Stimulated activated CD4-positive, alpha-beta T cell treated with anti-CD3 and anti-CD28 coated beads, Interleukin-2, amount 100 ng/mL, for 24 hours (primary cell): ENCODE measurements around the gene NRL.

ENCODE experiments used
- DNase-seq, 2 donors: peaks; one replicate each; pipeline ENCODE4 v3.0.0-alpha.2; 2020

Gene NRL

GRCh38 chr14:24098927-24099813 lies 15.6 kb downstream of the NRL start:
- DNase-seq: no peak

DNA sequence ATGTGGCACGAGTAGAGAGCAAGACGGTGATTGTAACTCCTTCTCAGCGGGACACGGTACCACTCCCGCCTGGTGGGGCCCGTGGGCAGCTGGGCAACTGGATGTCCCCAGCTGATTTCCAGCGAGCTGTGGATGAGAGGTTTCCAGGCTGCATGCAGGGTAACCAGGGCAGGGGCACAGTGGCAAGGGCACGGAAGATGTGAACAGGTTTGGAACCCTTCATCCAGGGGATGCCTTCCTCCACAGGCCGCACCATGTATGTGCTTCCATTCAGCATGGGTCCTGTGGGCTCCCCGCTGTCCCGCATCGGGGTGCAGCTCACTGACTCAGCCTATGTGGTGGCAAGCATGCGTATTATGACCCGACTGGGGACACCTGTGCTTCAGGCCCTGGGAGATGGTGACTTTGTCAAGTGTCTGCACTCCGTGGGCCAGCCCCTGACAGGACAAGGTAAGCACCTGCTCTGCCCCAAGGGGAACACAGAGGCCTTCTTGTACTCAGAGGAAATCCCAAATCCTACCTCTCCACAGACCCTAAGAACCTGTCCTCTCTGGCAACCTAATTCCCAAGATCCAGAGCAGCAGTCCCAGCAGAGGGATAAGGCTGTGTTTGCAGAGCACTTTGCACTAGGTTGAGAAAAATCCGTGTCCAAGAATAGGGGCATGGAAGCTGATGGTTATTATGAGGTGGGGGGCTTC lies 16.4 kb downstream of the NRL start:
- DNase-seq: no peak

DNA sequence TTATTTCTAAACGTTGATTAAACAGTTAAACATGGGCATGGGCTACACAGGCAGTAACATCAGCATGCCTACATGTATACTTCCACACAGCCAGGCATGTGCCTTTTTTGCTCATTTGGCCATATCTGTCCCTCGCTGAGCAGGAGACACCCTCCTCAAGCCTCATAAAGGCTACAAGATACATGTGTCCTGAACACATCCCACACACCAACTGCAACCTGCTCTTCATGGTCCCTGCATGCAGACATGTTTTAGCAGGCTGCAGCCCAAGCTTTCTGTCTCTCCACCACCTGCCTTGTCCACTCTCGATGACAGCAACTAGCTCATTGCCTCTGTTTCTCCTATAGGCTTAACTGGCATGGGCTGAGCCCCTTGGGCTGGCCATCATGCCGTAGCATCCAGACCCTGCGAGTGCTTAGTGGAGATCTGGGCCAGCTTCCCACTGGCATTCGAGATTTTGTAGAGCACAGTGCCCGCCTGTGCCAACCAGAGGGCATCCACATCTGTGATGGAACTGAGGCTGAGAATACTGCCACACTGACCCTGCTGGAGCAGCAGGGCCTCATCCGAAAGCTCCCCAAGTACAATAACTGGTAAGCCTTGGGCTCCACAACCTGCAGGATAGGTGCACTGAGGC lies 18.1 kb downstream of the NRL start:
- no peak for DNase-seq

GRCh38 chr14:24095271-24096068 lies 19.3 kb downstream of the NRL start:
- DNase-seq: peak; percentile 67 to 71

GRCh38 chr14:24094841-24095270 lies 19.9 kb downstream of the NRL start:
- DNase-seq: no peak

DNA sequence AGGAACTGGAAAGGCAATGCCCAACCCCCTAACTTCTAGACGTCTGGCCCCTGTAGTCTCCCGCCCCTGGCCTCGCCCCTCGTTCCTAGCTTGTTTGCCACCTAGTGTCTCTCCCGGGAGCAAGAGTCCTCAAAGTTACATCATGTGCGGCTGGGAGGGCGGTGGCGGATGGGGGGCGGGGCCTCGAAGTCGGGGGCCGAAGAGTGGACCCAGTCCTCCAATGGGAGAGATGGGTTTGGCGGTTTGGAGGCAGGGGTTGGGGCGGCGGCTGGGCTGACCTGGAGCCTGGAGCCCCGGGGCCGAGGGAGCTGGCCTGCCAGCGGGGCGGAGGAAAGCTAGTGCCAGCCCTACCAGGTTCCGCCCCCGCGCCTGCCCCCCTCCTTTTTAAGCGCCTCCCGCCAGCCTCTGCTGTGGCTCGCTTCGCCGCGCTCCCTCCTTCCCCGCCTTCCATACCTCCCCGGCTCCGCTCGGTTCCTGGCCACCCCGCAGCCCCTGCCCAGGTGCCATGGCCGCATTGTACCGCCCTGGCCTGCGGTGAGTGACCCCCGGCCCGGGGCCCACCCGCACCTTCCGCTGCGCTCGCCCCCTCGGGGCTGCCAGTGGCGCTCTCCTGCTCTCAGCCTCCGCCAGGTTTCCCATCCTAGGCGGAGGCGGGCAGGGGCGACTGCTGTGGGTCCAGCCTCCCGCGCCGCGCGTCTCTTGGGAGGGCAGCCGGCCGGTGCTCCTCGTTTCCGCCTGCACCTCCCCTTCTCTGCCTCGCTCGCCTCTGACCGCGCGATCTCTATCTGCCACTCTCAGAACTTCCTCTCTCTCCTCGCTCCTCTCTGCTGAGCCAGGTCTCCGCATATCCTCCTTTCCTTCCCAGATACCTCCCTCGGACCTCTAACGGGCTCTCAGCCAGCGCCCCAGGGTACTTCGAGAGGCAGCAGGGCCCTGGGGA lies 20.6 kb downstream of the NRL start, which contains the start of gene PCK2:
Gene PCK2 (plus strand): TSS at position 411 of the 940 bp plus-strand sequence. CDS start 95 bp downstream, at position 506.
- DNase-seq: peak; percentile 89 to 94

GRCh38 chr14:24093207-24093900 lies 21.4 kb downstream of the NRL start:
- no peak for DNase-seq

DNA sequence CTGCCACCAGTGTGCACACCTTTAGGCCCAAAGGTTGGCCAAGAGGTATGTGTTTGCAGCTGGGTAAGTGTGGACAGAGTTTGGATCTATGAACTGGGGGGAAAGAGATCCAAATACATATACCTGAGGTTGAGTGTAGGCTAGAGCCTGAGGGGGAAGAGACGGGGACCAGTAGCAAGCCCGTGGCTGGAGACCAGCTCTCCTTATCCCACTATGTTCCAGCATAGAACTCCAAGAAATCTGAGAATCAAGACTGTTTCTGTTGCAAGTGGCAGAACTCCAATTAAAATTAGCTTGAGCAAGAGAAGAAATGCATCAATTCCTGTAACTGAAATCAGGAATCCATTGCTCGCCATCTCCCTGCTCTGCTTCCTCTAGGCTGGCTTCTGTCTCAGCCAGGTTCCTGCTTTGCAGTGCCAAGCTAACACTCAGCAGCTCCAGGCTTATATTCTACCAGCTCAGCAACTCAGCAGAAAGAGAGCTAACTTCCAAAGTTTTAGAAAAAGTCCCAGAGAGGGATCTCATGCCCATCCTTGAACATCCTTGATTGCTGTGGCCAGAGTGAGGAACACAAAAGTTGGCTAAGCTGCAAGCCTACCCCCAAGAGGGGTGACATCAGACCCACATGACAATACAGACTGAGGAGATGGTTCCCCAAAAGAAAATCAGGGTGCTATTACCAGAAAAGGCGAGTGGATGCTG lies 22.1 kb downstream of the NRL start:
- DNase-seq: no peak

- no peak for DNase-seq
Observed at GRCh38 chr14:24092110-24092504, 22.6 kb downstream of the NRL start.

DNA sequence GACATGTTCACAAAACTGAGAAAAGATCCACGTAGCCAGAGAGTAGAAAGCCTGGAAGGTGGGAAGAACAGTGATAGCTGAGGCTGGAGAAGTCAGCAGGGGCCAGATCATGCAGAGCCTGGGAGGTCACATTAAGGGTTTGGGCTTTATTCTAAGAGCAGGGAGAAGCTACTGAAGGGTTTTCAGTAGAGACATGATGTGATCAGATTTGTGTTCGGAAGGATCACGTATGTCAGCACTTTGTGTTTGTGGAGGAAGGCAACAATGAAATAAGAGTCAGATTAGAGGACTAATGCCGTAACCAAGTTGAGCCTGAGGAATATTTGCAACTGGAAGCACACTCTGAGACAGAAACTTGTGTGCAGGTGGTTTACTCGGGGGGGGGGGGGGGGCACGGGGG lies 24.9 kb downstream of the NRL start:
- no peak for DNase-seq

DNA sequence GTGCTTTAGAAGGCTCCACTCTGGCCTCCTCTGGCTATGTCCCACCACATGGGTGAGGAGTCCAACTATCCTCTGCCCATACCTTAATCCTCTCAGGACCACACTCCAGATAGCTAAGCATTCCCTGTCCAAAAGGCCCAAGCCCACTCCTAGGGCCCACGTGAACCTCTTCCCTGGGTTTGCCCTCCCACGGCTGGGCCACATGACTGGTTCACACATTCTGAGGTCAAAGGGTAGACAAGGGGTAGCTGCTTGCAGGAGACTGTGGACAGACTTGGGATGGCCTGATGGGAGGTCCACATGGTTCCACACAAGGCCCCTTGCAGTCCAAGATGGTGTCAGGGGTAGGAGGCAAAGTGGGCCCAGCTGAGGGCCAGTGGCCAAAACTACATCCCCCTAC lies 26.7 kb downstream of the NRL start:
- no peak for DNase-seq

- no peak for DNase-seq
Observed at GRCh38 chr14:24087004-24087403, 27.7 kb downstream of the NRL start.

DNA sequence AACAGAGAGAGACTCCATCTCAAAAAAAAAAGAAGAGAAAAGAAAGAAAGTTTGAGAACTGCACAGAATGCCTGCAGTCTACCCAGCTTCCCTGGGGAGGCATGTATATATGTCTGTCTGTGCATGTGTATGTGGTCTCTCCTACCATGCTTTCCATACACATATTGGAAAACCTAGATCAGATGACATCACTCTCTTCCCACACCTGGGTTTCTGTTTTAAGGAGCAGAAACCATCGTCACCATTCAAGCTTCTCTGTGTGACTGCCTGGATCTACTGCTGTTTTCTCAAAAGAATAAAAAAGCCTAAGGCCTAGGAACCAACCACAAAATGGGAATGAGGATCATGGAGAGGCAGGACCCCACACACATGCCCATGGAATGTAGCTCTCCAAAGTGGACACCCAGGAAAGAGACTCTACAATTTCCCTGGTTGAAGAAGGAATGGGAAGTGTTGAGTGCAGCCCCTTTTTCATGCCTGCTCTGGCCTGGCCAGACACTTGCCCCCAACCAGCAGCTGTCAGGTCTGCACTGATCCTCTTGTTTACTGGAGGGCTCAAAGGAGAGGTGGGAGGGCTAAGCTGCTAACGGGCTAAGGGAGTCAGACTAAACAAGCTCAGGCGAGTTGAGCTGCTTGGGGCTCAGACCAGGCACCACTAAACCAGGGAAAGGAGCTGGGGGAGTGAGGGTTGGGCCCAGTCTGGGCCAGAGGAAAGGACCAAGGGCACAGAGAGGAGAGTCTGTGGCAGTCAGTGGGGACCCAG lies 28.4 kb downstream of the NRL start:
- DNase-seq: no peak

DNA sequence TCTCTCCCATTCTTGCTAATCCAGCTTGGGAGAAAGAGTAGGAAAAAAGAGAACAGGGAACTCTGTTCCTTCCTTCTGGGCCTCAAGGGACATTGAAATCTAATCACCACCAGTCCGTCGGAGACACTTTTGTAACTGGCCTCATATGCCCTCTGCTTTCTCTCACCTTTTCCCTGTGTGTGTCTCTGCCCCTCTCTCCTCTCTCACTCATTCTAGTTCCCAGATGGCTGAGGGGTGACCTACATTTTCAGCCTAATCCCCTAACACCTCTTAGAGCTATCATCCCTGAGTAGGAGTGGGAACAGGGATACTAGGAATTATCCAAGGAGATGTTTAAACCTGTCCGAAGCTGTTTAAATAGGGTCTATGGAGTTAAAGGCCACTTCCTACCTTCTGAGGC lies 29.5 kb downstream of the NRL start:
- no peak for DNase-seq

GRCh38 chr14:24084440-24084839 lies 30.3 kb downstream of the NRL start:
- DNase-seq: no peak

DNA sequence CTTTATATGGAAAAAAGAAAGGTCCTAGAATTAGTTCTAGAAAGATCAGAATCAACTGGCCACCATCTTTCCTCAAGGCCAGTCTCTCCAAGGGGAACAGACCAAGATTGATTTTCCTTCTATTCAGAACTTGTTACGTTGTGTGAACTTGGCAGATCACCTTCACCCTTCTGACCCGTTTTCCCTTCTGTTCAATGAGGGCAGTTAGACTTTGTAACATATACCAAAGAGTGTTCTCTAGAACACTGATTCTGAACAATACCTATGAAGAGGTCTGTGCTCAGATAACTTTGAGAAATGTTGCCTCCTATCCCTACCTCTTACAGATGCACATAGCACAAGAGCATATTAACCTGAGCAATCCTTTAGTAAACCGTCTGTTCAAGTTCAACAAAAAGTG lies 31.3 kb downstream of the NRL start:
- no peak for DNase-seq

DNA sequence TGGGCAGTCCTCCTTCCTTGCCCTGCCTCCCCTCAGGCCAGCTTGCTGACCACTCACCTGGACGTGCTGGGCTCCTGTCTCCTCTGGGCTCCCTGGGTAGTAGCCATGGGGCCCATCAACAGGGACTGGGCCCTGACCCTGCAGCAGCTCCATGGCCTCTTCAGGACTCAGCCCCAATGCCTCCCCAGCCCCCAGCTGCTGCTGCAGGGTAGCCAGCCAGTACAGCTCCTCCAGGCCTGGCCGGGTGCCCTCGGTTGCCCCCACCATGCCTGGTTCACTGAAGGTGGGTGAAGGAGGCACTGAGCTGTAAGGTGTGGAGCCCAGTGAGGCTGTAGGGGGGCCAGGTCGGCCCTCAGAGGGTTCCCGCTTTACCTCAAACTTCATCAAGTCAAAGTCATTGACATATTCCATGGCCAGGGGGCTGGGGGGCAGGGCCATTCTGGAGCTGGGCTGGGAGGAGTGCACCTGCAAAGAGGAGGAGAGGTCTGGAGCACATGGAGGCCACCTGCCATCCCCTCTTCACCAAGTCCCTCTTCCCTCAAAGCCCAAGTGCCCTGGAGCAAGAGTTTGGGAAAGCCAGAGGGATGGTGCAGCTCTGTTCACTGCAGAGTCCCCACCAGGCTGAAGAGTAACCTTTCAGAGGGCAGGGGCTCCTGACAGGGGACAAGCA lies 32.2 kb downstream of the NRL start:
- DNase-seq: no peak

DNA sequence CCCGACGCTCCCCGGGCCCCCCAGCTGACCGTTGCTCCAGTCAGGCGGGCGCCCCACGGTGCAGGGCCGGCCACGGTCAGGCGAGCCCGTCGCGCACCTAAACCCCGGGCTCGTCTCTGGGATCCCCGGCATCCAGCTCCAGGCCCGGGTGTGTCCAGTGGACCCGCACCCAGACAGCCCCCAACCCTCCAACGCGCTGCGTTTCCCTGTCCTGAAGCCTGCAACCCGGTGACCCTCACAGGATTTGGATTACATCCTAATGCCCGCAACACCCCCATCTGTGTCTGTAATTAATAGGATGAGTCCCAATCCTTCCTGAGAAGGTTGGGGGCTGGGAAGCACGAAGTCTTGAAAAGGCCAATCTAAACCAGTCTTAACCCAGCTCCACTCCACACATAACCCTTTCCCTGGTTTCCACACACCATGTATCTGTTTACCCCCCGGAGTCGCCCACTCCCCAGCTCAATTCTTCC lies 33.0 kb downstream of the NRL start:
- no peak for DNase-seq
